GM21447 (cell line): Measurements from ENCODE around the gene TRIM24.

Experiments used
- ATAC-seq: cut with Tn5 transposase; IDR thresholded peaks from one replicate; pipeline ENCODE4 v1.9.1; 2021; ENCODE audit not compliant: unreplicated experiment

TRIM24 gene

GRCh38 chr7:138573741-138574140 is 113.7 kb downstream of the TRIM24 start:
- no peak for ATAC-seq

GRCh38 chr7:138575897-138576428 is 115.9 kb downstream of the TRIM24 start:
- no peak for ATAC-seq

DNA sequence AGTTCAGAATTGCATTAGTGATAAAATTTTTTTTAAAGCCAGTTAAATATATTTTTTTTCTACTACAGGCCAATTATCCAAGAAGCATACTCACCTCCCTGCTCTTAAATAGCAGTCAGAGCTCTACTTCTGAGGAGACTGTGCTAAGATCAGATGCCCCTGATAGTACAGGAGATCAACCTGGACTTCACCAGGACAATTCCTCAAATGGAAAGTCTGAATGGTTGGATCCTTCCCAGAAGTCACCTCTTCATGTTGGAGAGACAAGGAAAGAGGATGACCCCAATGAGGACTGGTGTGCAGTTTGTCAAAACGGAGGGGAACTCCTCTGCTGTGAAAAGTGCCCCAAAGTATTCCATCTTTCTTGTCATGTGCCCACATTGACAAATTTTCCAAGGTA is 119.1 kb downstream of the TRIM24 start:
- no peak for ATAC-seq

DNA sequence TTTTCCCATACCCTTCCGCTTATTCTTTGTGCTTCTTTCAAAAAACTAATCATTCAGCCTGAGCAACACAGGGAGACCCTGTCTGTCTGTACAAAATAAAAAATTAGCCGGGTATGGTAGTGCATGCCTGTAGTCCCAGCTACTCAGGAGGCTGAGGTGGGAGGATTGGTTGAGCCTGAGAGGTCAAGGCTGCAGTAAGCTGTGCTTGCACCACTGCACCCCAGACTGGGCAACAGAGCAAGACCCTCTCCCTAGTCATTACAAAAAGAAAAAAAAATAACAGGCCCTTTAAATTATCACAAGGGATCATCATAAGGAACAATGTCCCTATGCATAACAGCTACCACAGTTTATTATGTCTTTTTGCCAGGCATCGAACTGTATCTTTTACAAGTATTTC is 119.6 kb downstream of the TRIM24 start:
- ATAC-seq, result no peak

DNA sequence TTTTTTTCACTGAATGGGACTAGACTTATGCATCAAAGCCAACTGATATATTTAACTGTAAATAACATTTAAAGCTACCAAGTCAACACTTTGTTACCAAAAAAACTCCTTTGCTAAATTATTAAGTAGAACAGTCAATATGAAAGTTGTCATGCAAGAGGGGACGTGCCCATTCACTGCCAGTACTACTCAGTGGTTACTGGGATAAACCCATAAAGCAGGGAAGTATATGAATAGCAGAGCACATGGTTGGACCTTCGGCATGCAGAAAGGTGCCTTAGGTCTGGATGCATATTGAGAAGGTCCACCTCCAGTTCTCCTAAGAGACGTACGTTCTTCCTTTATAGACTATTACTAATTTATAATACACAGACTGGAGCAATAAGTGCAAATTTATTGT is 121.0 kb downstream of the TRIM24 start:
- no peak for ATAC-seq

DNA sequence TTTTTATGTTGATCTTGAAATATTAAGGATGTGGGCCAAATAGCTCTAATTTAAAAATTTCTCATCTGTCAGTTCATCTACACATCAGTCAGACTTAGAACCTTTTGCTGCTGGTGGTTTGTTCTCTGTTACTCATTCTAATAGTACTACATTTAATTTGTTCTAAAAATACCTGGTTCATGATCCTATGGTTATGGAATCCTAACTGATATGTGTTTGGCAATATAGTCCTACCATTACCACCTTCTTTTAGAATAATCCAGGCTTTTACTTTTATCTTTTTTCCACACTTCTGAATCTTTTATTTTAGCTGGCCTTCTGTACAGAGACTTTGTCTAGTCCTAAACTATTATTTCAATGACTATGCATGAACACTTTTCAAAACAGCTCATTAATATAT is 124.2 kb downstream of the TRIM24 start:
- ATAC-seq, result no peak

- ATAC-seq, result no peak
Observed at GRCh38 chr7:138584696-138585095, 124.6 kb downstream of the TRIM24 start.

DNA sequence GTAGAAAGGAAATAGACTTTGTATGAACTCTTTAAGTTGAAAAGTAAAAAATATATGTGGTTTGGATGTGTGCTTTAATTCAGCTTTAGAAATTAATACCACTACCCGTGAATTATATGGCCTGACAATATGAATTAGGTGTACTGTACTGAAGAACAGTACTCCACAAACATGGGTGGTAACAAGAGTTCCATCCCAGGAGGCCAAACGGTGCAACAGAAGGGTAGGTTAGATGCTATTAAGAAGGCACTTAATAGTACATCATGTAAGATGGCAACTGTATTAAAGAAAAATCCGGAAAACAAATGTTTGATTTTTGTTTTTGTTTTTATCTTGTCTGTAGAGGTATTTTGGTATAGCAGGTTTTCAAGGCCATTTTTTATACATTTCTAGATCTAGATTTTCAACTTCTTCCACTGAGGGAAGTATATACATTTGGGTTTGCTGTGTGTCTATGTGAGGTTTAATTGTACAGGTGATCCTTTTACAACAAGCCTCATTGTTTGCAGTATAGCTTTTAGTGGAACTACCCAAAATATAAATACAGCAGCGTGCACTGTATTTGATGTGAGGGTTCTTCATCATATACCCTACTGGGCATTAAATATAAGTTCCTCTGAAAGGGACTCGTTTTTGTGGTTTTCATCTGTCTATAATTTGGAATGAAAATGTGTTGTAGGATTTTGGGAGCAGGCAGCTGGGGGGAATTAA is 125.4 kb downstream of the TRIM24 start:
- no peak for ATAC-seq

DNA sequence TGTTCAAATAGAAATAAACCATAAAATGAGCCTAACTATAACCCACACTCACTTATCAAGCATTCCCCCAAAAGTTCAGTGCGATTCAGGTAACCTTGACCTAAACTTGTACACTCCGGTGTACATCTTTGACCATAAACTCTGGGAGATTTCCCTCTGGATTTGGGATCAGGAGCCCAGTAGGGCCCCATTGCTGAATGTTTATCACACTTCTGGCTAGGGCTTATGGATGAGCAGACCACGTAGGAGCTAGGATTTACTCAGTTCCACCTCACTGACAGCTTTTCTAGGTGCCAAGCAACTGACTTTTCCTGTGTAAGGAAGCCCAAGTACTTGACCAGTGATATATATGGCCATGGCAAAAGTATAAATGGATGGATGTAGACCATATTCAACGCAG is 127.4 kb downstream of the TRIM24 start:
- no peak for ATAC-seq

DNA sequence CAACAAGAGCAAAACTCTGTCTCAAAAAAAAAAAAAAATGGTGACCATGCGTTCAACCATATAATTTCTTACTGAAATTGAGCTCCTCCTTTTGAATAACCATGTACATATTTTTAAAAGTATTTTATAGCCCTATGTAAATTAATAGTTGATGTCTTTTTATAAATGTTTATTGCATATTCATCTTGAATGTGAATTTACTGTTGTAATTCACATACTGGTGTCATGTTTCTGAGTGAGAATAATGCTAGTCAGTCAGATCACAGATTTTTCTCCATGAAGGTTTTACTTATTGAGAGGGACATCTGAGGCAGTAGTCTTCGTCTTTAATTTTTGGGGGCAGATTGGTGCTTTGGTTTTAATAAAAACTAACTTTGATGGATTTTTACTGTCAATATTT is 128.9 kb downstream of the TRIM24 start:
- no peak for ATAC-seq

GRCh38 chr7:138590154-138590553 is 130.1 kb downstream of the TRIM24 start:
- no peak for ATAC-seq

DNA sequence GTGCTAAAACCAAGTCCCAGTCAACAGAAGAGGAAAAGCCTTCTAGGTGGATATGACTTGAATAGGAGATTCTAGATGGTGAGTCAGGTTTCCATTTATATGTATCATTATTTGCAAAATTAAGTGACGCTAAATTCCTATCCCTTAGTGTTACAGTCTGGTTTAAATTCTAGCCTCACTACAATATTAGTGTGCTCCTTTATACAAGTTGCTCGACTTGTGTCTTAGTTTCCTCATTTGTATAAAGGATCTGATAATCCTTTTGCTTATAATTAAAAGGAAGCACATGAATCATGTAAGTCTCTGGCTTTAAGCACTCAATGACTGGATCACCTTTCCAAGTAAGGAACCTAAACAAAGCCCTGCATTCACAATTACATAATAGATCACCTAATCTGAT is 135.4 kb downstream of the TRIM24 start:
- no peak for ATAC-seq

DNA sequence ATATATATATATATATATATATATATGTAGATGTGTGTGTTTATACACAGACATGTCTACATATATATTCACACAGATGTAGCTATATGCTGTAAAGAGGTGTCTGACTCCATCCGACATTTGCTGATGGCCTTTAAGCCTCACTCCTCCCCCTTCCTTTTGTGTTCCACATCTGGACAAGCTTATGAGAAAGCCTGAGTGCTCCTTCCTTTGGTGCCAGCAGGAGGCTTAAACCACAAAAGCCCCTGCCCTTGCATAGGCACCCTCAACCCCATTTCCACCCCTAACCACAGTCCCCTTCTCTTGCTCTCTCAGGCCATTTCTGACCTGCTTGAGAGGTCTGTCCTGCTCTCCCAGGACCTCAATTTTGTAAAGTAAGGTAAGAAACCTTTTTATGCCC is 142.4 kb downstream of the TRIM24 start:
- no peak for ATAC-seq

DNA sequence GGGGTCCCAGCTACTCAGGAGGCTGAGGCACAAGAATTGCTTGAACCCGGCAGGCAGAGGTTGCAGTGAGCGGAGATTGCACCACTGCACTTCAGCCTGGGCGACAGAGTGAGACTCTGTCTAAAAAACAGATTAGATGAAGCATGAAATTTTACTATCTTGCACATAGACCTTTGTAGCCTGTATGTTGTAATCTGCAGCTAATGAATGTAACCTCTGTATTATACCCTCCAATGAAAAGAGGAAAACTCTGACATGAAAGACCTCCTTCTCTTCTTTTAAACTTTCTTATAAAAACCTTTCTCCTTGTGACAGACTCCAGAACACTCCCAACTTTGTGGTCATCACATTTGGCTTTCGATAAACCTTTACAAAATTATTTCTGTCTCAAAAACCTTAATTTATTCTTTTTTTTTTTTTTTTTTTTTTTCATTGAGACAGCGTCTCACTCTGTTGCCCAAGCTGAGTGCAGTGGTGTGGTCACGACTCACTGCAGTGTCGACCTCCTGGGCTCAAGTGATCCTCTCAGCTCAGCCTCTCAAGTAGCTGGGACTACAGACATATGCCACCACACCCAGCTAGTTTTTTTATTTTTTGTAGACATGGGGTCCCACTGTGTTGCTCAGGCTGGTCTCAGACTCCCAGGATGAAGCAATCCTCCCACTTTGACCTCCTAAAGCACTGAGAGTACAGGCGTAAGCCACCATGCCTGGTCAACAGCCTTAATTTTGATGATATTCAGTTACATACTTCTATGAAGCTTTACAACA is 143.7 kb downstream of the TRIM24 start:
- ATAC-seq, result no peak

DNA sequence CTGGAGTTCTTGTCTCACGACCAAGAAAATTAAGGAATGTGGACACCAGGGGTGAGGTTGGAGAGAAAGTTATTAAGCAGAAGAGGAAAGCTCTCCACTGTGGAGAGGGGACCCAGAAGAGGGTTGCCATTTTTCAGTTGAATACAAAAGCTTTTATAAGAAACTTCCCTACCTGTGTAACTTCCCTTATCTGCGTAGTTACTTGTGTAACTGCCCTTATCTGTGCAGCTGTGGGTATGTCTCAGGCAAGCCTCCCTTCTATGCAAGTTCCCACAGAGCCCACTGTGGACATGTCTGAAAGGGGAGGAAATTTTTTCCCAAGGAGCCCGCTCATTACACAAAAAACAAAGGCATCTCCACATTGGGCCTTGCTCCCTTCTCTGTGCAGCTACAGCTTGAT is 146.2 kb downstream of the TRIM24 start:
- ATAC-seq, result no peak

DNA sequence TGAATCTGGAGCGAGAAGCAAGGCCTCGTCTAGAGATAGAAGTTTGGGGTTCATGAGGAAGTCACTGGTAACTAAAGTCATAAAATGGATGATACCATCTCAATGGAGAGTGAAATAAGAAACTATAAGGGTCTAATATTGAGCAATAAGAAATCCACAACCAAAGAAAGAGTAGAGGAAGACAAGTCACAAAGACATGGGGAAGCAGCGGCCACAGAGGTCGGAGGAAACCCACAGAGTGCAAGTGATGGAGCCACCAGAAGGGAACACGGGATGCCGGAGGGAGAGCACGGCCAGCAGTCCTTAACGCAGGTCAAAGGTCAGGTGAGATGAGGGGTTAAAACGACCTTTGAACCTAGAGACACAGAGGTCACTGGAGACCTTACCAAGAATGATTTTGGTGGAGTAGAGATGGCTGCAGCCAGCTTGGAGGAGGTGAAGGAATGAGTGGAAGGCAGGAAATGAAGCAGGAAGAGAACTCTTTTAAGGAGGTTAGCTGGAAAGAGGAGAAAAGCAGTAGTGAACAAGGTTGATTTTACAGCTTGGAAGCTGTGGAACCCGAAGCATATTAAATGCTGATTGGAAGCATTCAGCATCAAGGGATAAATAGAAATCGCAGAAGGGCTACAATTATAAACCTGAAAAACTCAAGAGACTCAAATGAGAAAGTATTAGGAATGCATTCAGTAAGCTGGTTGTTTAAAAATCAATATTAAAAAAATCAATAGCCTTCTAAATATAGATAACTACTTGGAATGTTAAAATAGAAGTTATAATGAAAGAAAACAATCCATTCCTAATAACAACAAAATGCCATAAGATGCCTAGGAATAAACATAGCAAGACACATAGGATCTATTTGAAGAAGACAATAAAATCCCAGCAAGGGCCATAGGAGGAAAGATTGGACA is 147.4 kb downstream of the TRIM24 start:
- ATAC-seq, result no peak

DNA sequence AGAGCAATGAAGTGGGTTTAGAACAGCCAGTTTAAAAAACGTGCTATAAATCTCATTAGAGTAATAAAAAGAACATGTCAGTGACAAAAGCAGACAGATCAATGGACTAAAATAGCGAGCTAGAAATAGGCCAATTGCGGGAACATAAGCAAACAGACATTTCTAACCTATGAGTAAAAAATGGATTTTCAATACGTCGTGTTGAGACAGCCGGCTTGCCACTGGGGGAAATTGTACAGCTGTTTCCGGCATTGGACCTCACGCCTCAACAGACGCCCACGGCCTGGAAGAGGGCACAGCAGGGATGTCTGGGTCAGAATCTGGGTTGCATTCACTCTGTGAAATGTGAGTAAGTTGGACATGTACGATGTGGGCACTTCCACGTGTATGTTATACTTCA is 148.2 kb downstream of the TRIM24 start:
- no peak for ATAC-seq

DNA sequence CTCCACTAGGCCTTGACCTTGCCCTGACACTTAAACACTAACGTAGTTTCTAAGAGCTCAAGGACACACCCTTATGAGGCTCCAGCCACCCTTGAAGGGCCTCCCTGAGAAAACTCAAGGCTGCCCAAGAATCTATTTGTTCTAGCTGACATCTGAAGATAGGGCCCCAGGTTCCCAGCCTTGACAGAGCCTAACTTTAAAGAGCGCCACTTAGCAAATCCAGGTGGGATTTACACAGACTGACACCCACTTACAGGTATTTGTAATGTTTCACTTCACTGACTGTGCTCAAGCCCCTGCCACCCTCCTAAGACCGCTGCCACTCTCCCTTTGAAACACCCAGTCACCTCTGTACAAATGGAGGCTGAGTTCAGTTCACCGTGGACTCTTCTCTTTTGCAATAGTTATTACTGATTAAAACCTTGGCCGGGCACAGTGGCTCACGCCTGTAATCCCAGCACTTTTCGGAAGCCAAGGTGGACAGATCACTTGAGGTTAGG is 150.7 kb downstream of the TRIM24 start:
- no peak for ATAC-seq

DNA sequence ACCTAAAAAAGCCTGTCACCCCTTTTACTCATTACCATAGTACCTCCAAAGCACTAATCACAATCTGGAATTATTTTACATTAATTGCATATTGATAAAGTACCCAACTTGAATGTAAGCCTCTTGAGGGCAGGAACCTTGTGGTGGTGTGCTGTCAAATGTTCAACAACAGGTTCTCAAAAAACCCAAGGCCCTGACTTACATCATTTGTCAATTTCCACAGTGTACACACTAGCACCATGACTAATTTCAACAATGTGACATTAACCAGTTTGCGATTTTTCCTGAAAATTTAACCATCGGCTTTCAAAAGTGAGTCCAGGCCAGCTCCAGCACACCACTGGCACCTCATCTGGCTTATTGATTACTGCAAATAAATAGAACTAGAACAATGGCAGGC is 153.6 kb downstream of the TRIM24 start:
- no peak for ATAC-seq

- ATAC-seq, result no peak
Observed at GRCh38 chr7:138616085-138616484, 156.0 kb downstream of the TRIM24 start.

DNA sequence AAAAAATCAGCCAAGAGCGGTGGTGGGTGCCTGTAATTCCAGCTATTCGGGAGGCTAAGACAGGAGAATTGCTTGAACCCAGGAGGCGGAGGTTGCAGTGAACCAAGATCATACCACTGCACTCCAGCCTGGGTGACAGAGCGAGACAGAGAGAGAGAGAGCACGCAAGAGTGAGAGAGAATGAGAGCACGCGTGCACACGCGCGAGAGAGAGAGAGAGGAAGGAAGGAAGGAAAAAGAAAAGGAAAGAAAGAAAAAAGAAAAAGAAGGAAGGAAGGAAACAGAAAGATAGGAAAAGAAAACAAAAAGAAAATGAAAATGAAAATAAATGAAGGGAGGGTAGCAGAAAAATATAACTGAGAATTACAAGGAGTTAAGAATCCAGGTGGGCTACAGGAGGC is 158.4 kb downstream of the TRIM24 start:
- no peak for ATAC-seq
